Fibroblast of the aortic adventitia (primary cell): ENCODE results near the gene JOSD2. TPM values are rescaled to one million over a fixed set of nuclear protein-coding genes. Genes with fewer than 3 reads are reported as not detected.

Experiments used
- DNase-seq: peaks from one replicate; pipeline ENCODE4 v3.0.0-alpha.2; 2010; ENCODE audit warnings: low read depth
- H3K4me3 ChIP-seq: 2 replicates; pipeline ENCODE4 v1.5.1; 2011; ENCODE audit warnings: low read depth, mild to moderate bottlenecking, control low read depth, low read length, moderate library complexity
- CTCF ChIP-seq: IDR thresholded peaks from 2 replicates; pipeline ENCODE4 v1.5.1; 2011; ENCODE audit warnings: mild to moderate bottlenecking, low read length, control low read depth, inconsistent platforms; ENCODE audit not compliant: insufficient read depth
- total RNA-seq: library from RNA; depleted of rRNA; stranded (reverse); fragments of >200 nt; gene quantifications from 2 replicates; pipeline ENCODE4 v1.2.3, GENCODE V29; 2012; ENCODE audit warnings: low replicate concordance

The JOSD2 gene
- total RNA-seq, 1 donor, result 26.7 TPM

- DNase-seq, result no peak
- H3K4me3 ChIP-seq, result no peak overlapping the region
- no peak for TF ChIP-seq CTCF
Measured at GRCh38 chr19:50546527-50547221, 35.7 kb upstream of the JOSD2 start.

- H3K4me3 ChIP-seq, result no peak overlapping the region
- DNase-seq, result no peak
- TF ChIP-seq CTCF, result no peak
Measured at GRCh38 chr19:50542943-50543342, 32.0 kb upstream of the JOSD2 start.

GRCh38 chr19:50537769-50538230, 26.8 kb upstream of the JOSD2 start:
- DNase-seq, result peak; percentile 68
- peak; percentile 74 for TF ChIP-seq CTCF
- no peak overlapping the region for H3K4me3 ChIP-seq

- no peak overlapping the region for H3K4me3 ChIP-seq
- no peak for DNase-seq
- TF ChIP-seq CTCF, result no peak
Measured at GRCh38 chr19:50537306-50537685, 26.3 kb upstream of the JOSD2 start.

GRCh38 chr19:50536662-50537305, 25.8 kb upstream of the JOSD2 start:
- DNase-seq, result no peak

GRCh38 chr19:50535672-50536187, 24.7 kb upstream of the JOSD2 start:
- no peak overlapping the region for H3K4me3 ChIP-seq
- no peak for DNase-seq
- no peak for TF ChIP-seq CTCF

More at GRCh38 chr19:50536662-50537305, 25.8 kb upstream of the JOSD2 start:
- no peak for TF ChIP-seq CTCF
- no peak overlapping the region for H3K4me3 ChIP-seq
